ENCODE results near the gene PIERCE2.

Gene PIERCE2, protein sequence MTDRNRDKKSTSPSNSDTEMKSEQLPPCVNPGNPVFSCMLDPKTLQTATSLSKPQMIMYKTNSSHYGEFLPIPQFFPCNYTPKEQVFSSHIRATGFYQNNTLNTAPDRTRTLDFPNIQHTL

GRCh38 chr15:55408012-55408928 lies at the start of gene PIERCE2, which contains the start of gene CCPG1:
Gene PIERCE2, plus strand, starts transcription at chr15:55408495. Its CDS starts 274 bp downstream, at chr15:55408769.
Gene CCPG1, minus strand, starts transcription at chr15:55408359. Its CDS starts 18,935 bp downstream, at chr15:55389424.
- H3K36me3 ChIP-seq (ENCODE audit: control insufficient read depth, insufficient read depth, low read length) = no peaks in the 10 kb centered on the region
- DNase-seq (ENCODE audit: extremely low read depth, insufficient read length) = peak; percentile 97
- H3K27me3 ChIP-seq (replicated peaks; ENCODE audit: control insufficient read depth, insufficient read depth, low read length) = no peaks in the 10 kb centered on the region
- peak within 1 kb of the TSS; percentile 67 for H3K4me3 ChIP-seq (replicated peaks; ENCODE audit: low read depth, low read length)
- peak; percentile 52 for TF ChIP-seq CTCF (IDR thresholded peaks at IDR 0.05; ENCODE audit: insufficient read depth, low read length, poor library complexity, severe bottlenecking)

- H3K27me3 ChIP-seq (replicated peaks; ENCODE audit: control insufficient read depth, insufficient read depth, low read length) = no peaks in the 10 kb centered on the region
- DNase-seq (ENCODE audit: extremely low read depth, insufficient read length) = no peak
- TF ChIP-seq CTCF (IDR thresholded peaks at IDR 0.05; ENCODE audit: insufficient read depth, low read length, poor library complexity, severe bottlenecking) = no peak
- H3K36me3 ChIP-seq (ENCODE audit: control insufficient read depth, insufficient read depth, low read length) = no peaks in the 10 kb centered on the region
- H3K4me3 ChIP-seq (replicated peaks; ENCODE audit: low read depth, low read length) = no peak overlapping the region
These were observed 48.0 kb upstream of the PIERCE2 start for GRCh38 chr15:55360256-55360655.

DNA sequence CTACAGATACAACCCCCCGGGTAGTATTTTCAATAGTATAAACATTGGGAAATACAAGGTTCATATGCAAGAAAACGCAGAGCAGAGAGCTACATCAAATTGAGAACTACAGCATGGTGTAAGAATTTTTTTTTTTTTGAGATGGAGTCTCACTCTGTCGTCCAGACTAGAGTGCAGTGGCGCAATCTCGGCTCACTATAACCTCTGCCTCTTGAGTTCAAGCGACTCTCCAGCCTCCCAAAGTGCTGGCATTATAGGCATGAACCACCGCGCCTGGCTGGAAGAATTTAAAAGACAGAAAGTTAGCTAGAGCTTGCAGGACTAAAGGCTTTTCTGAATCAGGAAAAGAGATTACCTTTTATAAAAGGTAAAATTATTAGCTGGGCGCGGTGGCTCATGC lies 47.2 kb upstream of the PIERCE2 start:
- no peak for DNase-seq (ENCODE audit: extremely low read depth, insufficient read length)
- no peak for TF ChIP-seq CTCF (IDR thresholded peaks at IDR 0.05; ENCODE audit: insufficient read depth, low read length, poor library complexity, severe bottlenecking)
- no peaks in the 10 kb centered on the region for H3K27me3 ChIP-seq (replicated peaks; ENCODE audit: control insufficient read depth, insufficient read depth, low read length)
- H3K36me3 ChIP-seq (ENCODE audit: control insufficient read depth, insufficient read depth, low read length) = no peaks in the 10 kb centered on the region
- H3K4me3 ChIP-seq (replicated peaks; ENCODE audit: low read depth, low read length) = no peak overlapping the region

- no peak overlapping the region for H3K4me3 ChIP-seq (replicated peaks; ENCODE audit: low read depth, low read length)
- DNase-seq (ENCODE audit: extremely low read depth, insufficient read length) = no peak
- H3K27me3 ChIP-seq (replicated peaks; ENCODE audit: control insufficient read depth, insufficient read depth, low read length) = no peaks in the 10 kb centered on the region
- H3K36me3 ChIP-seq (ENCODE audit: control insufficient read depth, insufficient read depth, low read length) = no peaks in the 10 kb centered on the region
- TF ChIP-seq CTCF (IDR thresholded peaks at IDR 0.05; ENCODE audit: insufficient read depth, low read length, poor library complexity, severe bottlenecking) = no peak
These were observed 45.7 kb upstream of the PIERCE2 start for GRCh38 chr15:55362641-55363040.

- Histone ChIP-seq H3K27me3 (replicated peaks; ENCODE audit: control insufficient read depth, insufficient read depth, low read length) (no peaks in the 10 kb centered on the region), H3K4me3 (replicated peaks; ENCODE audit: low read depth, low read length) (no peak overlapping the region), H3K36me3 (ENCODE audit: control insufficient read depth, insufficient read depth, low read length) (no peaks in the 10 kb centered on the region)
- TF ChIP-seq CTCF (IDR thresholded peaks at IDR 0.05; ENCODE audit: insufficient read depth, low read length, poor library complexity, severe bottlenecking) = no peak
- no peak for DNase-seq (ENCODE audit: extremely low read depth, insufficient read length)
These were observed 41.3 kb upstream of the PIERCE2 start for GRCh38 chr15:55366981-55367380.

All from GM06990 (cell line).